Neural cell (in vitro differentiated cells): ENCODE measurements around the gene GRAMD2A.

Source experiments
- CTCF ChIP-seq: fragments of 450-650 bp; IDR thresholded peaks from 2 replicates; pipeline ENCODE4 v1.5.1; 2014; ENCODE audit warnings: antibody characterized with exemption, mild to moderate bottlenecking, moderate library complexity; ENCODE audit not compliant: poor library complexity, severe bottlenecking
- EP300 ChIP-seq: fragments of 450-650 bp; conservative IDR thresholded peaks from 2 replicates; pipeline ENCODE4 v1.6.1; 2014; ENCODE audit warnings: antibody characterized with exemption, mild to moderate bottlenecking, moderate library complexity; ENCODE audit not compliant: poor library complexity, severe bottlenecking
- EZH2 ChIP-seq: fragments of 200-600, 300-800 bp; shearing (Covaris generic), sonication (generic); IDR thresholded peaks from 2 replicates; pipeline ENCODE4 v1.6.1; 2014; ENCODE audit warnings: antibody characterized with exemption, low read length, borderline replicate concordance, mild to moderate bottlenecking; ENCODE audit not compliant: insufficient read depth, poor library complexity, severe bottlenecking
- RAD21 ChIP-seq: fragments of 450-650 bp; conservative IDR thresholded peaks from 2 replicates; pipeline ENCODE4 v1.6.1; 2014; ENCODE audit warnings: antibody characterized with exemption, mild to moderate bottlenecking, moderate library complexity

- TF ChIP-seq EP300 (no peak), CTCF (no peak), EZH2 (no peak), RAD21 (no peak)
Measured at GRCh38 chr15:72216079-72216478, 18.5 kb upstream of the GRAMD2A start.
